Esophagus squamous epithelium (tissue), 5 donors: Measurements from ENCODE around the gene LASP1NB.
"Not testable (repeated sequence)": the region's sequence is repeated elsewhere in the genome, so short reads cannot be mapped to it uniquely, and the experiment has no call there.

ENCODE experiments used
- DNase-seq: peaks from one replicate; lab custom pipeline; 2025; lab: John Stamatoyannopoulos, UW
- H3K27ac ChIP-seq, 4 donors: fragments of 200-600 bp; sonication (generic); one replicate each; pipeline ENCODE4 v1.5.1; 2016 to 2019; ENCODE audit warnings: mild to moderate bottlenecking in 1 of 4
- H3K27me3 ChIP-seq, 4 donors: fragments of 200-600 bp; sonication (generic); 1 replicate in 3 of 4; 2 replicates in 1 of 4; pipeline versions ENCODE4 v1.5.1 to v1.6.0; 2017 to 2021; ENCODE audit warnings: antibody characterized with exemption in 1 of 4
- H3K36me3 ChIP-seq, 3 donors: fragments of 200-600 bp; sonication (generic); one replicate each; pipeline ENCODE4 v1.5.1; 2016 to 2019
- H3K4me1 ChIP-seq, 3 donors: fragments of 200-600 bp; sonication (generic); one replicate each; pipeline ENCODE4 v1.5.1; 2017 to 2019
- H3K4me3 ChIP-seq, 4 donors: fragments of 200-600 bp; sonication (generic); 1 replicate in 3 of 4; 2 replicates in 1 of 4; pipeline ENCODE4 v1.5.1; 2016 to 2019; ENCODE audit warnings: mild to moderate bottlenecking in 2 of 4, moderate library complexity in 1 of 4
- H3K9me3 ChIP-seq, 3 donors: fragments of 200-600 bp; sonication (generic); one replicate each; pipeline ENCODE4 v1.5.1; 2016 to 2019
- CTCF ChIP-seq, 6 experiments: fragments of 450-650 bp in 4 of 6; fragments of 200-600 bp in 2 of 6; sonication (generic) in 2 of 6; IDR thresholded peaks; one replicate each; pipeline ENCODE4 v1.5.1; 2016 to 2019; ENCODE audit warnings: antibody characterized with exemption in 6 of 6, mild to moderate bottlenecking in 4 of 6, moderate library complexity in 4 of 6
- POLR2A ChIP-seq, 4 donors: fragments of 450-650 bp; IDR thresholded peaks; one replicate each; pipeline ENCODE4 v1.6.1; 2017; ENCODE audit warnings: antibody characterized with exemption in 4 of 4, mild to moderate bottlenecking in 4 of 4, moderate library complexity in 3 of 4
- WGBS, 2 donors: methylation state at CpG; one replicate each; pipeline ENCODE4 v1.1.5; 2018; 5-methylcytosine and 5-hydroxymethylcytosine counted together
- intact Hi-C: fragments of 100-400 bp; cut with DNase I; formaldehyde crosslinking; loops from one replicate; pipeline ENCODE4 v1.15.0; 2022
- donor health status: DM: yes; HTN: yes; CAD: no.

Gene LASP1NB

GRCh38 chr17:38911081-38911730 lies 14.2 kb upstream of the LASP1NB start:
- intact Hi-C loops = no loop called here
- TF ChIP-seq POLR2A (IDR thresholded peaks at IDR 0.05) (no peak), CTCF (IDR thresholded peaks at IDR 0.05) (no peak)
- H3K27me3 ChIP-seq = no peaks in the 10 kb centered on the region
- peak overlapping the region in 3 of 4 donors; percentile 5 to 30 (median 14) for H3K27ac ChIP-seq
- H3K9me3 ChIP-seq = no peaks in the 10 kb centered on the region
- no peak overlapping the region for H3K4me3 ChIP-seq
- no peak for DNase-seq
- peaks cover 31 to 78% (median 33%) of the 10 kb centered on the region in 3 donors for H3K4me1 ChIP-seq
- WGBS, 2 donors = 79 to 86% methylated on average over 3 to 4 of the region's 10 CpGs
- peaks cover 27 to 86% (median 29%) of the 10 kb centered on the region in 3 donors for H3K36me3 ChIP-seq

GRCh38 chr17:38911731-38912081 lies 13.7 kb upstream of the LASP1NB start:
- H3K4me1 ChIP-seq = peaks cover 31 to 76% (median 31%) of the 10 kb centered on the region in 3 donors
- H3K4me3 ChIP-seq, intact Hi-C loops, DNase-seq, H3K9me3 ChIP-seq, H3K27me3 ChIP-seq: not testable (repeated sequence)
- WGBS, 2 donors = 93 to 96% methylated on average over 7 to 8 of the region's 8 CpGs
- H3K27ac ChIP-seq = peak overlapping the region in 3 of 4 donors; percentile 5 to 45 (median 30)
- peaks cover 29 to 86% (median 30%) of the 10 kb centered on the region in 3 donors for H3K36me3 ChIP-seq

GRCh38 chr17:38912221-38912813 lies 13.1 kb upstream of the LASP1NB start:
- peaks cover 29 to 91% (median 35%) of the 10 kb centered on the region in 3 donors for H3K36me3 ChIP-seq
- WGBS, 2 donors = 58 to 86% methylated on average over 4 to 10 of the region's 13 CpGs
- TF ChIP-seq CTCF (IDR thresholded peaks at IDR 0.05) (no peak), POLR2A (IDR thresholded peaks at IDR 0.05) (no peak)
- H3K27ac ChIP-seq = peak overlapping the region in 3 of 4 donors; percentile 20 to 45 (median 36)
- no peaks in the 10 kb centered on the region for H3K9me3 ChIP-seq
- H3K27me3 ChIP-seq = no peaks in the 10 kb centered on the region
- intact Hi-C loops = no loop called here
- peaks cover 25 to 76% (median 27%) of the 10 kb centered on the region in 3 donors for H3K4me1 ChIP-seq
- no peak for DNase-seq
- no peak overlapping the region for H3K4me3 ChIP-seq

- H3K27me3 ChIP-seq = no peaks in the 10 kb centered on the region
- peaks cover 6 to 60% (median 10%) of the 10 kb centered on the region in 3 donors for H3K4me1 ChIP-seq
- intact Hi-C loops = no loop called here
- DNase-seq = no peak
- WGBS, 2 donors = 73 to 94% methylated on average over 8 to 10 of the region's 20 CpGs
- H3K36me3 ChIP-seq = peaks cover 38 to 100% (median 60%) of the 10 kb centered on the region in 3 donors
- no peak overlapping the region for H3K4me3 ChIP-seq
- no peaks in the 10 kb centered on the region for H3K9me3 ChIP-seq
- TF ChIP-seq CTCF (IDR thresholded peaks at IDR 0.05) = no peak
- TF ChIP-seq POLR2A (IDR thresholded peaks at IDR 0.05) = no peak
- H3K27ac ChIP-seq = peak overlapping the region in 2 of 4 donors; percentile 2 to 30
Measured at GRCh38 chr17:38914741-38915638, 10.4 kb upstream of the LASP1NB start.

GRCh38 chr17:38915639-38915995 lies 9.8 kb upstream of the LASP1NB start:
- no peak for DNase-seq
- 67 to 88% methylated on average over 1 to 3 of the region's 7 CpGs for WGBS, 2 donors
- Histone ChIP-seq H3K27ac (peak overlapping the region in 3 of 4 donors; percentile 2 to 30 (median 14)), H3K9me3 (no peaks in the 10 kb centered on the region), H3K36me3 (peaks cover 38 to 100% (median 60%) of the 10 kb centered on the region in 3 donors), H3K4me3 (no peak overlapping the region), H3K27me3 (no peaks in the 10 kb centered on the region), H3K4me1 (peaks cover 10 to 66% (median 12%) of the 10 kb centered on the region in 3 donors)
- intact Hi-C loops = no loop called here
- no peak for TF ChIP-seq POLR2A (IDR thresholded peaks at IDR 0.05)
- no peak for TF ChIP-seq CTCF (IDR thresholded peaks at IDR 0.05)
